ENCODE measurements around the gene ZNF750. TPM values are rescaled to one million over a fixed set of nuclear protein-coding genes. Genes with fewer than 3 reads are reported as not detected.

The ZNF750 gene
- polyA plus RNA-seq, 3 donors = not detected

DNA sequence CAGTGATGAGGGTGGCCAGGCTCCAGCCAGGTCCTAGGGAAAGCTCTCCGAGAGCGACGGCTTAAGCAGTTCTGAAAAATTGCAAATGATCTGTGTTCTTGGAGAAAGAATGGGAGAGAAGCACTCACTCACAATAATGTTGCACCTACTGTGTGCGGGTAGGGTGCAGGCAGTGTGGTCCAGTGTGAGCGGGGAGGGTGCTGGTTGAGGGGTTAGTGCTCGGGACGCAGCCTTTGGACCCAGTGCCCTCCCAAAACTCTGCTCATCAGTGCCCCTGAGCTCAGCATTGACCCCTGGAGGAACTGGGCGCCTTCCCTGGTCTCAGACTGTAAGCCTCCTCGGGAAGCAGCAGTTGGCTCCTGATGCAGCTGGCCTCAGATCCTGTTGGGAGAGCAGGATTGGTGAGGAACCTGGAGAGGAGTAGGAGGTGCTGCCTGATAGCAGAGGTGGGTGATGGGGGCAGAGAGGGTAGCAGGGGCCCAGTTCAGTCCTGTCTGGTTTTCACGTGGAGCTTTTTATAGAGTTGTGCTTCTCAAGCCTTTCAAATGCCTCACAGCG, 23.6 kb upstream of the ZNF750 start:
- peaks cover 38% of the 10 kb centered on the region for H3K4me1 Mint-ChIP-seq
- peaks cover 28 to 39% of the 10 kb centered on the region in 2 donors for H3K36me3 Mint-ChIP-seq
- H2AFZ ChIP-seq (ENCODE audit: insufficient read depth, low read depth, low read length, poor library complexity, severe bottlenecking) = no peak overlapping the region
- H4K20me1 ChIP-seq (ENCODE audit: insufficient read depth, low read length) = no peaks in the 10 kb centered on the region
- H3K36me3 ChIP-seq (replicated peaks in 1 of 2; ENCODE audit: control insufficient read depth in 1 of 2, insufficient read depth in 2 of 2, low read length in 2 of 2) = no peaks in the 10 kb centered on the region
- no peak overlapping the region for H3K9ac ChIP-seq (ENCODE audit: insufficient read depth, low read length, poor library complexity, severe bottlenecking)
- H3K79me2 ChIP-seq (ENCODE audit: insufficient read depth, low read length) = peaks cover 18% of the 10 kb centered on the region
- no peaks in the 10 kb centered on the region for H3K9me3 ChIP-seq (replicated peaks in 1 of 2; ENCODE audit: control insufficient read depth in 1 of 2, insufficient read depth in 1 of 2, low read length in 2 of 2)
- 87% methylated on average over 5 of the region's 11 CpGs for WGBS (ENCODE audit: insufficient coverage)
- TF ChIP-seq, protein P1, sequence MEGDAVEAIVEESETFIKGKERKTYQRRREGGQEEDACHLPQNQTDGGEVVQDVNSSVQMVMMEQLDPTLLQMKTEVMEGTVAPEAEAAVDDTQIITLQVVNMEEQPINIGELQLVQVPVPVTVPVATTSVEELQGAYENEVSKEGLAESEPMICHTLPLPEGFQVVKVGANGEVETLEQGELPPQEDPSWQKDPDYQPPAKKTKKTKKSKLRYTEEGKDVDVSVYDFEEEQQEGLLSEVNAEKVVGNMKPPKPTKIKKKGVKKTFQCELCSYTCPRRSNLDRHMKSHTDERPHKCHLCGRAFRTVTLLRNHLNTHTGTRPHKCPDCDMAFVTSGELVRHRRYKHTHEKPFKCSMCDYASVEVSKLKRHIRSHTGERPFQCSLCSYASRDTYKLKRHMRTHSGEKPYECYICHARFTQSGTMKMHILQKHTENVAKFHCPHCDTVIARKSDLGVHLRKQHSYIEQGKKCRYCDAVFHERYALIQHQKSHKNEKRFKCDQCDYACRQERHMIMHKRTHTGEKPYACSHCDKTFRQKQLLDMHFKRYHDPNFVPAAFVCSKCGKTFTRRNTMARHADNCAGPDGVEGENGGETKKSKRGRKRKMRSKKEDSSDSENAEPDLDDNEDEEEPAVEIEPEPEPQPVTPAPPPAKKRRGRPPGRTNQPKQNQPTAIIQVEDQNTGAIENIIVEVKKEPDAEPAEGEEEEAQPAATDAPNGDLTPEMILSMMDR (IDR thresholded peaks at IDR 0.05) = no peak
- no peak overlapping the region for H3K4me2 ChIP-seq (replicated peaks; ENCODE audit: extremely low read depth, low read length, poor library complexity, severe bottlenecking)
- intact Hi-C loops (cut with micrococcal nuclease) = no loop called here
- H3K4me1 ChIP-seq (ENCODE audit: control insufficient read depth in 1 of 2, insufficient read depth in 2 of 2, low read length in 2 of 2) = peaks cover 38 to 43% of the 10 kb centered on the region in 2 donors
- H3K27me3 ChIP-seq (ENCODE audit: control insufficient read depth in 2 of 2, insufficient read depth in 2 of 2, low read length in 2 of 2) = no peaks in the 10 kb centered on the region
- no peak overlapping the region for H3K4me3 ChIP-seq (replicated peaks in 1 of 3; ENCODE audit: low read depth in 2 of 3, low read length in 3 of 3)
- no peaks in the 10 kb centered on the region for H3K9me3 Mint-ChIP-seq
- no peak overlapping the region for H3K4me3 Mint-ChIP-seq
- H3K27ac Mint-ChIP-seq = peak overlapping the region in 3 of 7 donors; percentile 13 to 81 (median 53)
- peak overlapping the region in 1 of 2 donors; percentile 18 for H3K27ac ChIP-seq (ENCODE audit: low read depth in 1 of 2, low read length in 2 of 2)
- DNase-seq = no peak
- peaks cover 0 to 1% (median 0%) of the 10 kb centered on the region in 3 donors for H3K27me3 Mint-ChIP-seq (ENCODE audit: low read depth in 3 of 3)

DNA sequence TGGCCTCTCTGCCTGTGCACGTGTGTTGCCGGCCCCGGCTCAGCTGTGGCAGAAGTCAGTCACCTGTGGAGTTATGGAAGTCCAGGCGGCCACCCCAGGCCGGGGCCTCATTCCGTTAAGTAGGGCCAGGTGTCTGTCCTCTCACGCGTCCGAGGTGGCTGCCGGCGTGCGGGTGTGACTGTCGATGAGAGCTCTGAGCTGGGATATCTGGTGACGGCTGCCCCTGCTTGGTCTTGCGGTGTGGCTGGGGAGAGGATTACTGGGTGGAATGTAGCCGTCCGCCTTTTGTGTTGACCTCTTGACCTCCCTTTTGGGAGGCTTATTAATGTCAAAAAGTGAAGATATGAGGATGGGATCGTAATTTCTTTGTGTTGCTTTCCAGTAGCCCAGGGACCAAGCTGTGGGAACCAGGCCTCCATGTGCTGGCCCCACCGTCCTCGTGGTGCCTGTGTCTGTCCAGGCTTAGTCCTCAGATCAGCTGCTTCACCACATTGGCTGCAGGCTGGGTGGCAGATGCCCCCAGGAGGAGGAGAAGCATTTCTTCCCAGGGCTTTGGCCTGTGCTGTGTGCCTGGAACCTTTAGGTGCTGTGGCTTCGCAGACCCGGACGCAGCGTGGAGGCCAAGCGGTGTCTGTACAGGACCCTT, 23.0 kb upstream of the ZNF750 start:
- Histone ChIP-seq H3K79me2 (ENCODE audit: insufficient read depth, low read length) (peaks cover 18% of the 10 kb centered on the region), H3K4me2 (replicated peaks; ENCODE audit: extremely low read depth, low read length, poor library complexity, severe bottlenecking) (no peak overlapping the region), H3K4me3 (replicated peaks in 1 of 3; ENCODE audit: low read depth in 2 of 3, low read length in 3 of 3) (no peak overlapping the region), H3K9me3 (replicated peaks in 1 of 2; ENCODE audit: control insufficient read depth in 1 of 2, insufficient read depth in 1 of 2, low read length in 2 of 2) (no peaks in the 10 kb centered on the region), H3K36me3 (replicated peaks in 1 of 2; ENCODE audit: control insufficient read depth in 1 of 2, insufficient read depth in 2 of 2, low read length in 2 of 2) (no peaks in the 10 kb centered on the region), H2AFZ (ENCODE audit: insufficient read depth, low read depth, low read length, poor library complexity, severe bottlenecking) (no peak overlapping the region), H3K27me3 (ENCODE audit: control insufficient read depth in 2 of 2, insufficient read depth in 2 of 2, low read length in 2 of 2) (no peaks in the 10 kb centered on the region), H3K27ac (ENCODE audit: low read depth in 1 of 2, low read length in 2 of 2) (no peak overlapping the region), H3K4me1 (ENCODE audit: control insufficient read depth in 1 of 2, insufficient read depth in 2 of 2, low read length in 2 of 2) (peaks cover 38 to 45% of the 10 kb centered on the region in 2 donors), H4K20me1 (ENCODE audit: insufficient read depth, low read length) (no peaks in the 10 kb centered on the region), H3K9ac (ENCODE audit: insufficient read depth, low read length, poor library complexity, severe bottlenecking) (no peak overlapping the region)
- no peak for DNase-seq
- no peaks in the 10 kb centered on the region for H3K9me3 Mint-ChIP-seq
- WGBS (ENCODE audit: insufficient coverage) = 97% methylated on average over 19 of the region's 25 CpGs
- no peak overlapping the region for H3K4me3 Mint-ChIP-seq
- H3K27me3 Mint-ChIP-seq (ENCODE audit: low read depth in 3 of 3) = peaks cover 0 to 1% (median 0%) of the 10 kb centered on the region in 3 donors
- H3K4me1 Mint-ChIP-seq = peaks cover 40% of the 10 kb centered on the region
- H3K27ac Mint-ChIP-seq = peak overlapping the region in 2 of 7 donors; percentile 13 to 36
- intact Hi-C loops (cut with micrococcal nuclease) = no loop called here
- TF ChIP-seq, protein P1 (IDR thresholded peaks at IDR 0.05) = no peak
- H3K36me3 Mint-ChIP-seq = peaks cover 27 to 37% of the 10 kb centered on the region in 2 donors
